Transverse colon (tissue), 4 donors: ENCODE results near the gene CCDC12. TPM values are rescaled to one million over a fixed set of nuclear protein-coding genes. Genes with fewer than 3 reads are reported as not detected.

Source experiments
- DNase-seq: peaks from one replicate; pipeline ENCODE4 v3.0.0-alpha.2; 2019
- H3K27ac ChIP-seq, 4 donors: fragments of 200-600 bp; sonication (generic); 2 replicates each; pipeline ENCODE4 v1.5.1; 2016 to 2018; ENCODE audit warnings: inconsistent platforms in 4 of 4
- H3K27me3 ChIP-seq: fragments of 200-600 bp; sonication (generic); 2 replicates; pipeline ENCODE4 v1.5.1; 2017; ENCODE audit warnings: inconsistent platforms
- H3K36me3 ChIP-seq, 4 donors: fragments of 200-600 bp; sonication (generic); 2 replicates each; pipeline ENCODE4 v1.5.1; 2017 to 2019; ENCODE audit warnings: inconsistent platforms in 4 of 4
- H3K4me1 ChIP-seq, 4 donors: fragments of 200-600 bp; sonication (generic); 2 replicates each; pipeline ENCODE4 v1.5.1; 2017 to 2020; ENCODE audit warnings: inconsistent platforms in 4 of 4
- H3K4me3 ChIP-seq, 4 donors: fragments of 200-600 bp; sonication (generic); 1 replicate in 1 of 4; 2 replicates in 3 of 4; pipeline versions ENCODE4 v1.5.1 to v1.6.1; 2017 to 2019; ENCODE audit warnings: inconsistent platforms in 4 of 4
- H3K9me3 ChIP-seq, 2 donors: fragments of 200-600 bp; sonication (generic); 2 replicates each; pipeline ENCODE4 v1.5.1; 2017 to 2019; ENCODE audit warnings: inconsistent platforms in 2 of 2
- CTCF ChIP-seq, 5 experiments: fragments of 200-600 bp in 3 of 5; fragments of 450-650 bp in 2 of 5; sonication (generic) in 3 of 5; IDR thresholded peaks; 1 replicate in 2 of 5; 2 replicates in 3 of 5; pipeline ENCODE4 v1.5.1; 2016 to 2017; ENCODE audit warnings: antibody characterized with exemption in 5 of 5, inconsistent platforms in 3 of 5, mild to moderate bottlenecking in 2 of 5, moderate library complexity in 1 of 5
- EP300 ChIP-seq: sonication (generic); formaldehyde crosslinking; IDR thresholded peaks from one replicate; pipeline ENCODE4 v1.6.1; 2017; ENCODE audit warnings: antibody characterized with exemption, low read depth
- POLR2A ChIP-seq: fragments of 450-650 bp; IDR thresholded peaks from one replicate; pipeline ENCODE4 v1.6.1; 2016; ENCODE audit warnings: antibody characterized with exemption, mild to moderate bottlenecking, moderate library complexity
- POLR2AphosphoS5 ChIP-seq, 3 donors: sonication (generic); formaldehyde crosslinking; IDR thresholded peaks; one replicate each; pipeline ENCODE4 v1.6.1; 2016; ENCODE audit warnings: antibody characterized with exemption in 3 of 3
- WGBS, 2 donors: methylation state at CpG; one replicate each; pipeline ENCODE4 v1.1.5; 2018; ENCODE audit warnings: low coverage in 1 of 2; 5-methylcytosine and 5-hydroxymethylcytosine counted together
- in situ Hi-C, 4 donors: fragments of 200-750 bp; cut with MboI; loops; one replicate each; pipeline versions ENCODE4 v1.15.0 to v1.15.1; 2017; ENCODE audit warnings: low sequenced_read_pairs in 3 of 4, low pct_ligation_motif_present in 1 of 4, low pct_unique_long_range_greater_than_20kb in 1 of 4
- intact Hi-C: fragments of 100-400 bp; cut with DNase I; formaldehyde crosslinking; loops from one replicate; pipeline ENCODE4 v1.15.1; 2023; ENCODE audit warnings: low total_unique reads
- total RNA-seq, 4 donors: library from RNA; depleted of rRNA; stranded (reverse); fragments of >200 nt; gene quantifications; one replicate each; pipeline ENCODE4 v1.1.0, GENCODE V29; 2016

Gene CCDC12
- total RNA-seq, 4 donors from 2014 or later: 50.1 to 72.9 (median 53.0) TPM

GRCh38 chr3:46998121-46998851 is 21.7 kb upstream of the CCDC12 start:
- TF ChIP-seq CTCF (IDR thresholded peaks at IDR 0.05) (peak; percentile 76 to 94 (median 84)), POLR2AphosphoS5 (IDR thresholded peaks at IDR 0.05) (no peak), POLR2A (no peak), EP300 (no peak)
- DNase-seq: peak; percentile 84
- in situ Hi-C loops (loop anchor here in 1 of 4 donors (10.0 kb wide), 1 partner anchor 73 kb away; no protein-coding TSS in a partner anchor), intact Hi-C loops (loop anchor here (5.0 kb wide), 1 partner anchor 76 kb away; no protein-coding TSS in a partner anchor)
- H3K4me3 ChIP-seq: no peak overlapping the region
- H3K9me3 ChIP-seq: no peaks in the 10 kb centered on the region
- H3K27ac ChIP-seq: no peak overlapping the region
- peaks cover 0 to 5% (median 0%) of the 10 kb centered on the region in 4 donors for H3K4me1 ChIP-seq
- no peaks in the 10 kb centered on the region for H3K27me3 ChIP-seq
- 62% methylated on average over 25 of the region's 27 CpGs; no CpG with 5 or more reads in 1 of the 2 donors for WGBS, 2 donors
- peaks cover 0 to 25% (median 5%) of the 10 kb centered on the region in 4 donors for H3K36me3 ChIP-seq

GRCh38 chr3:46997453-46998091 is 21.0 kb upstream of the CCDC12 start:
- Histone ChIP-seq H3K36me3 (peaks cover 0 to 19% (median 3%) of the 10 kb centered on the region in 4 donors), H3K27ac (no peak overlapping the region)
- WGBS, 2 donors: 86 to 90% methylated on average over 4 to 11 of the region's 13 CpGs

GRCh38 chr3:46996689-46997452 is 20.3 kb upstream of the CCDC12 start:
- TF ChIP-seq POLR2A (no peak), POLR2AphosphoS5 (IDR thresholded peaks at IDR 0.05) (no peak), CTCF (IDR thresholded peaks at IDR 0.05) (no peak), EP300 (no peak)
- Histone ChIP-seq H3K9me3 (no peaks in the 10 kb centered on the region), H3K27me3 (no peaks in the 10 kb centered on the region), H3K36me3 (peaks cover 0 to 12% (median 3%) of the 10 kb centered on the region in 4 donors), H3K27ac (no peak overlapping the region), H3K4me1 (peaks cover 0 to 5% (median 0%) of the 10 kb centered on the region in 4 donors), H3K4me3 (no peak overlapping the region)
- DNase-seq: no peak
- in situ Hi-C loops (loop anchor here in 1 of 4 donors (10.0 kb wide), 1 partner anchor 72 kb away; no protein-coding TSS in a partner anchor), intact Hi-C loops (loop anchor here (5.0 kb wide), 1 partner anchor 75 kb away; no protein-coding TSS in a partner anchor)
- 76% methylated on average over 12 of the region's 12 CpGs; no CpG with 5 or more reads in 1 of the 2 donors for WGBS, 2 donors

More at GRCh38 chr3:46997453-46998091, 21.0 kb upstream of the CCDC12 start:
- intact Hi-C loops: loop anchor here (5.0 kb wide), 1 partner anchor 75 kb away; no protein-coding TSS in a partner anchor
- Histone ChIP-seq H3K4me1 (peaks cover 0 to 5% (median 0%) of the 10 kb centered on the region in 4 donors), H3K4me3 (no peak overlapping the region), H3K27me3 (no peaks in the 10 kb centered on the region), H3K9me3 (no peaks in the 10 kb centered on the region)
- TF ChIP-seq EP300 (no peak), POLR2AphosphoS5 (IDR thresholded peaks at IDR 0.05) (no peak), CTCF (IDR thresholded peaks at IDR 0.05) (no peak), POLR2A (no peak)
- in situ Hi-C loops: loop anchor here in 1 of 4 donors (10.0 kb wide), 1 partner anchor 73 kb away; no protein-coding TSS in a partner anchor
- DNase-seq: no peak
